Fibroblast of skin of left quadriceps (primary cell): ENCODE measurements around the gene CSMD2.

Experiments
- DNase-seq, 2 experiments: peaks; one replicate each; pipeline ENCODE4 v3.0.0-alpha.2; 2013; ENCODE audit warnings: low read depth in 2 of 2

CSMD2 gene

DNA sequence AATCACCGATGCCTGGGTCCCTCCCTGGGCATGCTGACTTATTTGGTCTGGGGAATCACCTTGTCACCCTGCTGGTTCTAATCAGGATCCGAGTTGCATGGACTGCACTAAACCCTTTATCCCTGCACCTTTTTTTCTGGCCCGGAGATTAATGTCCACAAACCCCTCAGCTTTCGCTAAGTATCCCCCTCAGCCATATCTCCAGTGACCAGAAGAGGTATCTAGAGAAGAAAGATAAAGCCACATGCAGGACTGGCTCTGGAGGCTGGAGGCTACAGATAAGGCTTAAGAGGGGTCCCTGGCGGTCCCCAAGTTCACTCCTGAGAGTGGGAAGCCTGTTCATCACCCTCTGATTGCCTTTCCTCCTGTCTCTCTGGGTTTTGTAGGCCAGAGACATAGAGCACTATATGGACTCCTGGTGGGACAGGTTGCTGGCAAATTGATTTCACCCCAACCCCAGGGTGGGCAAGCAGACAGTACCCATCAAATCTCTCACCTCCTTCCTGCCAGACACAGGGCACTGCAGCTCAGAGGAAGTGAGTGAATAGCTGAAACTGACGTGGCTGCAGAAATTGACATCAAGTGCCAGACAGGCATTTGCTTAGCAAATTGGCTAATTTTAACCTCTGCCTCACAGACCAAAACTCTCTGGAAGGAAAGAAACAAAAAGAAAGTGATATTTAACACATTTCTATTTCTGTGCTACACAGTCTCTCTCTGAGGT, 262.4 kb downstream of the CSMD2 start:
- peak in 1 of 2 experiments; percentile 11 for DNase-seq

DNA sequence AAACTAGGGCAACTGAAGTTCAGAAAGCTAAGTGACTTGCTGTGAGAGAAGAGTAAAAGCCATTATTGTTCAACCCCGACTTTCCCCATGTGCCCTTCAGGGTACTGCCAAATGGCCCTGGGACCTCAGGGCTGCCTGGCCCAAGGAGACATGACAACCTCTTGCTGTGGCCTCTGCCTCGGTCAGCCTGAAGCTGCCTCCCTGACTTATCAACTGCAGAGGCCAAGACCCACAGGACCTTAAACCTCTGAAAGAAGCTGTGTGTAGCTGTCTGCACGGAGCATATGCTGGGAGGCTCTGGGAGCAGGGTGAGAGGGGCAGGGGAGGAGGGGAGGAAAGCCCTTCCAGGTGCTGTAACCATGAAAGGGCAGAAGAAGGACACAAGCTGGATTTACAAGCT, 265.3 kb downstream of the CSMD2 start:
- DNase-seq: no peak

DNA sequence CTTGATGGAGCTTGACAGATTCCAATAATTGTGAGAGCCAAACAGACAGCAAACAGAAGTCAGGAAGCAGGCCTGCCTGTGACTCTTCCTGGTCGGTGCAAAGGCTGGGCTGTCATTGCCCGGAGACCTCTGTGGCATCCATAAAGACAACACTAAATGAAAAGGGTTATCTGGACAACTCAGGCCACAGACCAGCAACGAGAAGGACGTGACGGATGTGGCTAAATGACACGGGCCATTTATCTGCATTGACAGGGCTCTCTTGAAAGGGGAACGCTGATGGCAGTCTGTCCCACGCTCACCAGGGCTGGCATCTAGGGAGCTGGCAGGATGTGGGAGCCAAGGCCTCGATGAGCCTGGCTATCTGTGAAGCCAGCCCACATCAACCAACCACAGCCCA, 266.1 kb downstream of the CSMD2 start:
- DNase-seq: no peak

DNA sequence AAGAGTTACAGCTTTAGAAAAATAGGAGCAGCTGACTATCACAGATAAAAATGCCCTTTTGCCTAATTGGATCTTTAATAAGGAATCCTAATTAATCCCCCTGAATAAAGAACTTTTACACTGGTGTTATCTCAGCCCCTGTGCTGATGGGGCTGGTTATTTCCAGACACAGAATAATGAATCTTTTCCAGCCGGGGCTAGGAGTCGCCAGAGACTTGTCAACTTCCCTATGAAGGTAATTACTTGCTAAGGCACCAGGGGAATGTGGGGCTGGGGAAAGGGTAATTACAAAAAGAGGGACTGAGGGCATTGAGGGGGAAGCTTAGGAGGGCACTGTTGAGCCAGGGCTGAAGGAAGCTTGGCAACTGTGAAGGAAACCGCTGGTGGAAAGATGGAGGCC, 266.6 kb downstream of the CSMD2 start:
- DNase-seq: no peak

DNA sequence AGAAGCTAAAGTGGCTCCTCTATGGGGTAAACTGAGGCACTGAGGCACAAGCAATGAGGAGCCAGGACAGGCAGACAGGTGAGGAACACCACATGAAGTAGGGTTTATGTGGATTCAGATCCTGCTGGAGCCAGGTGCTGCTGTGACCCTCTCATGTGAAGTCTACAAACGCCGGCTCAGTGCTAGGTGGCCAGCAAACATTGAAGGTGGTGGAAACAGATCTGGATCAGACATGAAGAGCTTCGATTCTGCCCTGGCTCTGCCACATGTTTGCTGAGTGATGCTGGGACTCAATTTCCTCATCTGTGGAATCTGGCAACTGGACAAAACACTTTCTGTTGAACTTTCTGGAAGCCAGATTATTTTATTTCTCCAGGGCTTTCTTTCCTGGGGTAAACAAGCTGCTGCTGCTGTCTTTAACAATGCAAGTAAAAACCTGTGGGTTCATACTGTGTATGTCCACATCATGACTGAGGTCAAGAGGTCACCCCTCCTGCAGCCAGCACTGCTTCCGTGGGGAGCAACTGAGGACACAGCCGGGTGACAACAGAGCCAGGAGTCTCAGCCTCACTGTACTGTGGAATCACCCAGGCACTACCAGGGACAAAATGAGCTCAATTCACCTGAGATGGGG, 267.8 kb downstream of the CSMD2 start:
- DNase-seq: no peak

DNA sequence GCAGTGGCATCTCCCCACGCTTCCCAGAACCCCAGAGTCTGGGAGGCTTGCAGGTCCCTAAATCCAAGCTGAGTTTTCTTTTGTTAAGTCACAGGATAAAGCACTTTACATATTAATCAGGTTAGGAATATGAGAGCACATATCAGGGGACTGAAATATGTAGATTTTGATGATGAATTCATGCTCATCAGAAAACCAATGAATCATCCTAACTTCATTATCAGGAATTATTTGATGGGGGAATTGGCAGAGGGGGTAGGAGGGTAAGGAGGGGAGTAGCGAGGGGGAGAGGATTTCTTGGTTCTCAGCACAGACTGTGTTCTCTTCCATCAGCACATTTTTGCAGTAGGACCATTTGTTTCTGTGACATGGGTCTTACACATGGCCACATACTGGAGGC, 269.1 kb downstream of the CSMD2 start:
- no peak for DNase-seq

DNA sequence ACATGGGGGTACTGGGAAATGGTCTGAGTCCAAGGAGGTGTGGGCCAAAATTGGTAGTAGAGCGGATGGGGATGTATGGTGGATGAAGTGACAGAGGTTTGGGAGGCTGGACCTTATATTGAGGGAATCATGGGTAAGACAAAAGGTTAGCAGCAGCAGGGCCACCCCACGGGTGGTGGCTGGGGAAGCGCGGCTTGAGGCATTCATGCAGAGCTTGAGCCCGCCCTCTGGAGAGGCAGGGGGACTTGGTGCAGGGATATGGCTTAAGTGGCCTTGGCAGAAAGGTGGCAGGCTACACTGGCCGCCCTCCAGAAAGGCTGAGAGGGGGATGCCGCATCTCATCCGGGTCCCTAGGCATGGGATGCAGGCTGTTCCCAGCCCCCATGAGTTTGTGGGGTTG, 269.6 kb downstream of the CSMD2 start:
- no peak for DNase-seq

DNA sequence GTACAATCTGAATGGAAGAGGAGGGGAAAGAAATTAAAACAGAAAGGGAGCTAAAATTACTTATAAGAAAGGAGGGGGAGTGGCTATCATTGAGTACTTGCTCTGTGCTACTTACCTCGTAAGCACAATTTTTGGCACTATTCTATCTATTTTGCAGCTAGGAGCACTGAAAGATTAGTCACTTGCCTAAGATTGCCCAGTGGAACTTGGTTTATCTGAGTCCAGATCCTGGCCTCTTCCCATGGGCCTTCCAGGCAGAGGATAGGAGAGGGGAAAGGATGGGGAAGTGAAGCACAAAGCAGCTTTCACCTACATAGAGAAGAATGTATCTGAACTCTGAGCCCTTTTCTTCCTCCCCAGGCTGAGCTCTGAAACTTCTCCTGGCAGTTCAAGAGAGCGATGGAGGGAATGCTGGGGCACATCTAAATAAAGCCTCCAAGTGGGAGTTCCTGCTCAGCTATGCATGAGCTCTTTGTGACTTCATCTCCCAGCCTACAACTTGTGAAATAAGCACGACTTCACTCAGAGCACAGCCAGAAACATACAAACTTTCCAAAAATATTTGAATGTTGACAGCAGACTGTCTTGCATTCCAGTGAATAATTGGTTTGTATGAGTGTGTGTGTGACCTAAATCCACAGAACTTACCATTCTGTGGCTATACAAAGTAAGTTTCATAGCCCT, 271.7 kb downstream of the CSMD2 start:
- peak; percentile 90 to 92 for DNase-seq

DNA sequence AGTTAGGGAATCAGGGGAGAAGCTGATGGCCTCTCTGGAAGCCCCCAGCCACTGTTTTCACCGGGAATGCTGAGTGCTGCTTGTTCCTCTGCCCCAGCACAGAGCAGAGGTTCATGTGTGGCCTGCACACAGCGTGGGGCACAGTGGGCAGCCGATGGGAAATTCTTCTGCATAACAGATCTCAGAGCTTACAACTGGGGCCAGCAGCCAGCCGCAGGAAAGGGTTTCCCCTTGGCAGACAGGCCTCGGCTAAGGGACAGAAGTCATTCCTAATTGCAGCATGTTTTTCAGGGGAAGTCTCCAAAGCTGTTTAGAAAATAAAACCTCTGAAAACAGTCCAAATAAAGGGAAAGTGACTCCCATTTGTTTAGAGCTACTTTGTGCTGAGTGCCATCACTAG, 278.5 kb downstream of the CSMD2 start:
- no peak for DNase-seq

DNA sequence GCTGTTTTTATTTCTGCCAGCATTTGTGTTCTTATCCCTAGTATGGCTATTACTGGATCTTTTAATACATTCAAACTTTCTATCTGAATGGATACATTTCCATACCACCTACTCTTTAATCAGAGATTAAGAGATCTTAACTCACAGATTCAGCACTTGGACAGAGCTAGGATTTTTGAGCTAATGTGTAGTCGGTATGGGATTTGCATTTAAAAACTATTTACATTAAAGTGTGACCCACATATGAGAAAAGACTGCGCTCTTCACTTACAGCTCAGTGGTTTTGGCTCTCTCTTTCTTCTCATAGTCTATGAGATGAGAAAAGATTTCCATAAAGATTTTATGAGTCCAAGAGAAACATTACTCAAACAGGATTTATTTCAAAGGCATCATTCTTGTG, 284.7 kb downstream of the CSMD2 start:
- peak; percentile 35 to 44 for DNase-seq

DNA sequence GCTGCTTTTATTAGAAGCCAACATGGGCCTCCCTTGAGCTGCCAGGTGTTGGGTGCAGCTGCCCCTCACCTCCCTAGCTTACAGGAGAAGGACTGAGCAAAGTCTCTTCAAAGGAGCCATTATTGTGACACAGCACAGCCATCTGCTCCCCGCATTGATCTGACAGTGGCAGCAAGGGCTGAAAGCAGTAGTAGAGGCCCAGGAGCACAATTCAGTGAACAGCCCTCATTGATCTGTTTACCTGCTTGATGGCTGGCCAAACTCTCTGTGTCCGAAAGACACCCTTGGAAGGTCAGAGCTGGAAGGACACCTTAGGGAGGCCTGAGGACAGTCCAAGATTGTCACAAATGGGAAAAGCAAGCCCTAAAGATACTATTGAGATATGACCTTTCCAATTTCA, 286.6 kb downstream of the CSMD2 start:
- no peak for DNase-seq

DNA sequence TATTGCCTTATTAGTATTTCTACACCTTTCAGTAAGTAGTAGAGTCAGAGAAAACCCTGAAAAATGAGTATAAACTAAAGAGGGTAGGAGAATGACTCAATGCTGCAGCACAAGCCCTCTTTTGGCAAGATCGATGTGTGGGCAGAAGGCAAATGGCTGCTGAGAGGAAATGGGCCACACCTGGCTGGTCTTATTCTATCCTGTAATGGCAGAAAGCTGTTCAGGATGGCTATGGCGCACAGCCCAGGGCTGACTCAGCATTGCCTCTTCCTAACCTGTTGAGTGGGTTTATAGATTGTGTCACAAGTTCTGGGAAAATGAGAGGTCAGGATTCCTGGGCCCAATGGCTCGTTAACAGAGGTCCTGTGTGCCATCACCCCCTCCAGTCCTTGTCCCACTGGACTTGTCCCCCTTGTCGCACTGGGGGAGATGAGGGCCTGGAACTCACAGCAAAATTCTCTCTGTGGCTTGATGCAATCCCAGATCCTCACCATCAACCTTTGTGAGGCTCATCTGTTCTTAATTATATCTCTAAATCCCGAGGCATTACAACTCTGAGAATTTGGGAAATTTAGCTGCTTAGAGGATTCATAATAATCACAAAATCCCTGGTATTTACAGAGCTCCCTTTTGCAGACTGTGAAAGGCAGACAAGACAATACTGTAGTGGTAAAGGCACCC, 287.9 kb downstream of the CSMD2 start:
- DNase-seq: peak; percentile 90 to 93

DNA sequence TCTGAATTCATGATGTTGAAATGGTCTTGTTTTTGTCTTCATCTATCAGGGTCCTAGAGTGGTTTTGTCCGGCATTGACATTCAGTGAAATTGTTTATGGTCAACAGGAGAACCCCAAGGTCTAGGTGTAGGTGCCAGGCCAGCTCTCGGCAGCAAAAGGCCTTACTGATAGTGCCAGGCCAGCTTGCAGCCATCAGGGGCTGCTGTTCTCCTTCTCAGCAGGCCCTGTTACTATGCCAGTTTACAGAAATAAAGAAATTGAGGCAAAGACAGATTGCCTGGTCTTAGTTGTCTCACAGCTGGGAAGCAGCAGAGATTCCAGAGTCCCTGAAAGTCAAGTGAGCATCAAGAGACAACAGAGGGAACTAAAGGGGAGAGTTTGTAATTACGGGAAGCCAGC, 289.2 kb downstream of the CSMD2 start:
- no peak for DNase-seq

DNA sequence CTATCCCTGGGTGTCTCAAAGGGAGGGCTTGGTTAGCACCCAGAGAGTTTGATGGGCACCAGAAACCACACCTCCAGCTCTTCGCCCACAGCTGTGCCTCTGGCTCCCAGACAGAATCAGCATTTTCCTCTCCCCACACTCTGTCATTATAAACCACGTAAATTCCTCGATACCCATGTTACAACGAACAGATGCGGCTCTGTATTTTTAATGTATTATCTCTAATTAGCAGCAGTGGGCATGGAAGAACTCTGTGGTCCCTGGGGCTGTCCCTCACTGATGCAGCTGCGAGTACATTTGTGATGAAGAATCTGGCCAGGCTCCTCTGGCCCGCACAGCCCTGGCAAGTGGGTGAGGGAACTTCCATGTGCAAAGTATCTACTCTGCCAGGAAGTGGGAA, 290.4 kb downstream of the CSMD2 start:
- no peak for DNase-seq

DNA sequence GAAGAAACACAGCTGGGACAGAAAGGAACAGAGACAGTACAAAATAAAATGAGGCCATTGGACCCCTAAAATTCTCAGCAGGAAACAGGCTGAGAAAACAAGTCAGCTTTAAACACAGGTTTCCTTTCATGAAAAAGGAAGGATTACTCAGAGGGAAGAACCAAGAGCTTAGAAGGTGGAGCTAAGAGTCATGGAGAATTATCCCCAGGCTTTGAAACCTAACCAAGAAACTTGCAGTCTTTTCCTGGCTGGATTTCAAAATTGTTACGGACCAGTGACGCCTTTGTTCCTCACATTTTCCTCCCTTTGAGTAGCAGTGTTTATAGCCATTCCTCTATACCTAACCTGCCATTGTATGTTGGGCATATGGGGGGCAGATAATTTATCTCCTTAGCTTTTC, 292.3 kb downstream of the CSMD2 start:
- DNase-seq: no peak

DNA sequence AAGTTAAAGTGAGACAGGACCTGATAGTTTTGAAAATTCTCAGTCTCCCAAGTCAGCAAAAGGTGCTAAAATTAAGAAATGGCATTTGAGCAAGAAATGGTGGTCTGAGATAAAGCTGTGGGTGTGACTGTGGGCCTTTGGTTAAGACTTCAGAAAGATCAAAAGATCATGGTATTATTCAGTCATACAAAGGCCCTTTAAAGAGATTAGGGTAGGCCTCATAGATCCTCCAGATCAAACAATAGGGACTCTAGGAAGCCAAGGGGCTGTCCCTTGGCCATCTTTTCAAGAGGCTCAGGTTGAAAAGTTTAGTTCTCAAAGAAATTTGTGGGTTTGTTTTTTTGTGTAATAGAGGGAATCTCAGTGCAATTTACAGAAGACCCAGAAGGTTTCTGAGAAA, 292.8 kb downstream of the CSMD2 start:
- no peak for DNase-seq

DNA sequence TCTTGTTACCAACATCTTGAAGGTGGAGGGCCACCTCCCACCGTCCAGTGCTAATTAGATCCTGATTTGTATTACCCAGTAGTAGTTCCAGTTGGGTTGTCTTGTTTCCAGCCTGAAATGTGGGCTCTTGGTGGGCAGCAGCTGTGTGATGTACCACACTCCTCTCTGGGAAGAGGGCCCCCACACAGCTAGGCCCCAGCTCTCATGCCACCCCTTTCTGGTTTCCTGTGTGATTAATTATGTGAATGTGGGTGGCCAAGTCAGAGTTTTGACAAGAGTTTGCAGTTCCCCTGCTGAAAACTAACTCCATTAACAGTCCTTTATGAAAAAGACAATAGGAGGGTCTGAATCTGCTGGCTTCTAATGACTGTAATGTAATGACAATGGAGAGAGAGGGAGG, 297.3 kb downstream of the CSMD2 start:
- DNase-seq: no peak

DNA sequence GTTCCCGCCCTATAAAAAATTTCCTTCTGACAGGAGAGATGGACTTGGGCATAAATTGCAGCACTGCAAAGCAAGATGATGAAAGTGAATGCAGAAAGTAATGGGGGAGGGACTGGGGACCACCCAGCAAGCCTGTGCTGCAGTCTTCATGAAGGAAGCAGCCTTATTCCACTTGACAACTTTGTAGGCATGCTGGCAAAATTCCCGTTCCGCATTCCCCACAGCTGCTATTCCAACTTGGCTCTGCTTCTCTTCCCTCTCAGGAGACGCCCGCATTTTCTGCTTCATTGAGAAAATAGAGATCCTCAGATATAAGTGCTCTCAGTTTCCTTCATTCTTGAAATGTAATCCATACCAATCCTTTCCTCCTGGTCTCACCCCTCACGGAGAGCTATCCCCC, 298.7 kb downstream of the CSMD2 start:
- peak; percentile 84 for DNase-seq

DNA sequence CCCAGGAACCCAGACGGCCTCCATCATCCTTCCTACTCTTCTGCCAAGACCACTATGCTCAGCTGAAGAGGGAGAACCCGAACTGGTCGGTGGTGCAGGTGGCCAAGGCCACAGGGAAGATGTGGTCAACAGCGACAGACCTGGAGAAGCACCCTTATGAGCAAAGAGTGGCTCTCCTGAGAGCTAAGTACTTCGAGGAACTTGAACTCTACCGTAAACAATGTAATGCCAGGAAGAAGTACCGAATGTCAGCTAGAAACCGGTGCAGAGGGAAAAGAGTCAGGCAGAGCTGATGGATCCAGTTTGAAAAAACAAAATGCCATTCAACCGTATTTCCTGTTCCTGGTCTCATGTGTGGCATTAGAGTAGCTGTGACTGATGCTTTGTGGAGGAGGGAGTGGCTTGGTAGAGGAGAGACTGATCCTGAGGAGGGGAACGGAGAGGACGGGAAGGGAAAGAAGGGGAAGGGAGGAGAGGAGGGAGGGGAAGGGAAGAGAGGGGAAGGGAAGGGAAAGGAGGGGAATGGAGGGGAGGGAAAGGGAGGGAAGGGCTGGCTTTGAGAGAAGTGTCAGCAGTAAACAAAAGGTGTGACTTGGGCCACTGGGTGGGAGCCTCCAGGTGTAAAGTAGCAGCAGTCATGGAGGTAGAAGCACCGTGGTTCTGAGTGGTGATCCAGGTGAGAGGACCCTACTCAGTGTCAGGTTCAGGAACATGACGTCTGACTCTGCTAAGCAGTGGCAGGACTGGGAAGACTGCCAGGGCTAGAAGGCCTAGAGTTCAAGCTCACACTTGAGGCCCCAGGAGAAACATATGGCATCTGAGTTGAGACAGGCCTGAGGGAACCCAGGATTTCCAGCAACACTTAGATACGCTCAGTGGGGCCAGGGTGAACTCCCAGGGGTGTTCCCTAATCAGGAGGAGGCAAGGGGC, 300.3 kb downstream of the CSMD2 start:
- no peak for DNase-seq

DNA sequence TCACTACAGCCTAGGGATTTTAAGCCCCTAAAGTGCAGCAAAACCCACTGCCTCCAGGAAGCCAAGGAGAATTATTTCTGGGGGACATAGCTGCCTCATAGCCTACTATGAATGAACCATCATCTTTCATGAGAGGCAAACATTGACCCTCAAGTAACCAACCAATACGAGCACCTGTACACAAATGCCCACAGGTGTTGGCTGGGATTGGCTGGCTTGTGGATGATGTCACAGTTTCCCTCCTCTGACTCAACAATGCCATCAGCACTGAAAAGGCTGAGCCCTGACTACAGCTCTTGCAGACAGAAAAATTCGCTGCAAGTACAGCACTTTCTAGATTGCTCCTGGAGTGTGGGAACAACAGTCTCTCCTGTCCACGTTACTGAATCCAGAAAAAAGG, 301.3 kb downstream of the CSMD2 start, which contains the start of gene HMGB4:
TSS of gene HMGB4 (plus strand) at position 301 of the 400 bp plus-strand sequence. CDS start 113 bp downstream, outside the sequence.
- DNase-seq: no peak

DNA sequence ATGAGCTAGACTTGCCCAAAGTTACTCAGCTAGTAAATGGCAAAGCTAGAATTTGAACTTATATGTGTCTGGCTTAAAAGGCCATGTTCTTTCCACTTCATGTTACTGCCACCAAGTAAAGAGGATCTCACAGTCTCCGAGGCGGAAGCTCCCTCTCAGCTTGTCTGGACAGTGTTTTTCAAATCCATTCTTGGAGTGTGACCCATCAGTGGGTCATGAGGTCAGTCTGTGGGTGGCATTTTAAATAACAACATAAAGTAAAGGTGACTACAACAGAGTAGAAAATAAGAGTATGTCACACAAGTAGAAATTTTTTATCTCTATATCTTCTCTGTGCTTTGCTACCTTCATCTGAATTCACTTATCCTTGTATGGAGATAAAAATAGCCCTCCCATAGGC, 304.4 kb downstream of the CSMD2 start:
- DNase-seq: no peak
